Astrocyte of the hippocampus (primary cell): Measurements from ENCODE around the gene LRRC56.

Experiments
- DNase-seq: peaks from one replicate; pipeline ENCODE4 v3.0.0; 2011; ENCODE audit warnings: low read depth, low spot score

LRRC56 gene

DNA sequence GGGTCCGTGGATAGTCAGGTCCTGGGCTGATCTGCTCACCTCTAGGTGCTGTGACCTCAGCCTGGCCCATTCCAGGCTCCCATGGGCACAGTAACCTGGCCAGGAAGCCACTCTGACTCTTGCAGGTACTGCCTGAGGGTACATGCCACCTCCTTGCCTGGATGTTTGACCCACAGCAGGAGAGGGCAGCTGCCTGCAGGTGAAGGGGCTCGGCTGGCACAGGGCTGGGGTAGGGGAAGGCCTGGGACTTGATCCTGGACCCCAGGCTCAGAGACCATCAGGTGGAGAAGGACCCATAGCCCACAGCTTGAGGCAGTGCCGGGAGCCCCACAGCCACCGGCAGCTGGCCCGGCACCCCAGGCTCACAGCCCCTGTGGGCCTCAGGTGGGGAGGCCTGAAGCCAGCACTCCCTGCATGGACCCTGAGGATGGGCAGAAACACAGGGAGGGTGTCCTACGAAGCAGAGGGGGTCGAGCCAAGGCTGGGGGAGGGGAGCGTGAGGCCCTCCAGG lies 2.7 kb downstream of the LRRC56 start:
- no peak for DNase-seq

- no peak for DNase-seq
These were observed 3.5 kb downstream of the LRRC56 start for GRCh38 chr11:540583-541432.

GRCh38 chr11:541433-541885 lies 4.1 kb downstream of the LRRC56 start:
- no peak for DNase-seq

DNA sequence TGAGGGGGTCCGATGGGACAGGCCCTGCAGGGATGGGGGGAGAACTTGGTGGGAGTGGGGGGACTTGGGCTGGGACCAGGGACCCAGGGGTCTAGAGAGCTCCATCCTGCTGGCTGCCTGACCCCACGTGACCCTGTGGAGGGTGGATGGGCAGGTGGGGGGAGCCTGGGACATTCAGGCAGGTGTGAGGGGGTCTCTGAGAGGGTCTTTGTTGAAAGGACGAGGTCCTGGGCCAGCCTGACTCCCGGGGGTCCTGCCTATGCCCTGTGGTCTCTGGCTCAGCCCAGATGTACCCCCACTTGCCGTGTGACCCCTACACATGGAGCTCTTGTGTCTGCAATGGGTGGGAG lies 7.5 kb downstream of the LRRC56 start:
- no peak for DNase-seq

DNA sequence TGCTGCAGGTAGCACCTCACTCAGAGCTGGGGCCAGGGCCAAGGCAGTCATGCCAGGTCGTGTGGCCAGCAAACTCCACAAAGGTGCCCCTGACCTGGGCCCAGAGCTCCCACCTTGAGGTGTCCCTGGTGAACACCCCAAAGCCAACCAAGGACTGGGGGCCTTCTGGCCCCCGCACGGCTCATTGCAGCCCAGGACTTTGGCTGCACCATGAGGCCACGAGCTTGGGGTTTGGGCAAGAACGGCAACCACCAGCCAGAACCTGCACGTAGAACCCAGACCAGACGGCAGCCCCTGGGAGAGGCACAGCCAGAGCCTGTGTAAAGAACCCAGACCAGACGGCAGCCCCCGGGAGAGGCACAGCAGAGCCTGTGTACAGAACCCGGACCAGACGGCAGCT lies 7.8 kb downstream of the LRRC56 start:
- no peak for DNase-seq

DNA sequence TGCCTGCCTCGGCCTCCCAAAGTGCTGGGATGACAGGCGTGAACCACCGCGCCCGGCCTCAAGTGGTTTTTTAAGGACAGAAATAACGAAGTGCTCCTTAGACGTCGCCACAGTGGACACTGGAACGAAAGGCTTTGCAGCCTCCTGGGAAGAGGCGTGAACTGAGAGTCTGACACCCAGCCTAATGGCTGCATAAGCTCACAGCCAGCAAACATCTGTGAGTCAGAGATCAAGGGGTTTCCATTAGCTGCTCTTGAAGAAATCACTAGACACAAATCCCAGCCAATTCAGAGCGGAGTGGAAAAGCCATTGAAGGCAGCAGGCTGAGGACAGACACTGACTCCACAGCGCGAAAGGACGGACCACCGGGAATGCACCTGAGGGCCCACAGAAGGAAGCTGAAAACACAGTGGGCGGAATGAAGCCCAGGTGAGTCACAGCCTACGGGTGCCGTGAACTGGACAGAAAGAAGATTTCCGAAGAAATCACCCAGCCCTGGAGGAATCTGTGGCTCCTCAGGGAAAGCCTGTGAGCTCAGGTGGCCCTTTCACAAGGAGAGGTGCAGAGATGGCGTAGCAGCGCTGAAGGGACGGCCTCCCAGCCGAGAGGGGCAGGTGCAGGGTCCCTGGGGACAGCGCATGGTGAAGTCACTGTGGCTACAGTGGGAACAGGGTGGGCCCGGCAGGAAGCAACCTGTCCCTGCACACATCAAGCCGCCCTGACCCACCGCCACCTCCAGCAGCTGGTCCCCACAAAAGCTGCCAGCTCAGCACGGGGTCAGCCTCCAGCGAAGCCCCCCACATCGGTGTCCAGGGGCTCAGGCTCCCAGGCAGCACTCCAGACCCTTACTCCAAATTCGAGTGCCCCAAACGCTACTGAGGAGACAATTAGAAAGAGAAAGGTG lies 11.6 kb downstream of the LRRC56 start:
- DNase-seq: peak; percentile 36

DNA sequence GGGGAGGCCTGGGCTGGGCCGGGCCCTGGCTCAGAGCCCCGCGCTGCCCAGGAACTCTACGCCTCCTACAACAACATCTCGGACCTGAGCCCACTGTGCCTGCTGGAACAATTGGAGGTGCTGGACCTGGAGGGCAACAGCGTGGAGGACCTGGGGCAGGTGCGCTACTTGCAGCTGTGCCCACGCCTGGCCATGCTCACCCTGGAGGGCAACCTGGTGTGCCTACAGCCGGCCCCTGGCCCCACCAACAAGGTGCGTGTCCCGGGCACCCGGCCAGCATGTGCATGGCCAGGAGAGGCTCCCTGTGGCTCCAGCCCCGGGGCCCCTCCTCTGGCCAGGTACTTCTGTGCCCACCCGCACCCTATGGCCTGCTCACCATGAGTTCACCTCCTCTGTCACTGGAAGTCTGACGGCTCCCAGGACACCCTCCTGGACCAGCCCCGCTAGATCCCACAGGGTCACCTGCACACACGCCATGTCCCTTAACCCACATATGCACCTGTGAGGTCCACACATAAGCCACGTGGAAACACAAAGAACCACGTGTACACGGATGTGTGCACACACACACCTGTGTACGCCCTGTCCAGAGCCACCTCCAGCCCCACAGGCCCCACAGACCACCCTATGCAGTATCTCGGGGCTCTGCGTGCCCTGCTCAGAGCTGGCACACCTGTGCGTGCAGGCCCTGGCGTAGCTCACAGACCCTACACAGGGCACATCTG lies 12.9 kb downstream of the LRRC56 start:
- DNase-seq: no peak

DNA sequence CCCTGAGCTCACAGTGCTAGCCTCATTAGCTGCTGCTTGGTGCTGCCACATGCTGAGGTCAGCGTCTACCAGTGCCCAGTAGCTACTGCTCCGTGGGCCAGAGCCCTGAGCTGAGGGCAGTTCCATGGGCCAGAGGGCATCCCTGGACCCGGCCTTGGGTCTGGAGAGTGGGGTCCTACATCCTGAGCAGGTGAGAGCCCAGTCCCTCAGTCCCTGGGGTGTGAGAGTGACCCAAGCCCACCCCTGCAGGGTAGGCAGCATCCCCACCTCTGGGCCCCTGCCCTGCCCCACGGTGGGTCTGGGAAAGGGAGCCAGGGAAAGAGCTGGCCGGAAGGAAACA lies 13.4 kb downstream of the LRRC56 start:
- no peak for DNase-seq

DNA sequence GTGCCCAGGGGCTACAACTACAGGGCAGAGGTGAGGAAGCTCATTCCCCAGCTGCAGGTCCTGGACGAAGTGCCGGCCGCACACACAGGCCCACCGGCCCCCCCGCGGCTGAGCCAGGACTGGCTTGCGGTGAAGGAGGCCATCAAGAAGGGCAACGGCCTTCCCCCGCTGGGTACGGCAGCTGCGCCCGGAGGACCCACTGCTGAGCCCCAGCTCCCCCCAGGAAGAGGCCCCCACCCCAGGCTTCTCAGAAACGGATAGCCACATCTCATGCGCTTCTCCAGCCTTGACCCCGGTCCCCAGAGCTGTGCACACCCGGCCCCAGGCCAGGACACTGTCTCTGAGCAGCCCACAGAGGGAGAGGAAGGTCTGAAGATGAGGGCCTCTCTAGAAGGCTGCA lies 13.8 kb downstream of the LRRC56 start:
- no peak for DNase-seq

DNA sequence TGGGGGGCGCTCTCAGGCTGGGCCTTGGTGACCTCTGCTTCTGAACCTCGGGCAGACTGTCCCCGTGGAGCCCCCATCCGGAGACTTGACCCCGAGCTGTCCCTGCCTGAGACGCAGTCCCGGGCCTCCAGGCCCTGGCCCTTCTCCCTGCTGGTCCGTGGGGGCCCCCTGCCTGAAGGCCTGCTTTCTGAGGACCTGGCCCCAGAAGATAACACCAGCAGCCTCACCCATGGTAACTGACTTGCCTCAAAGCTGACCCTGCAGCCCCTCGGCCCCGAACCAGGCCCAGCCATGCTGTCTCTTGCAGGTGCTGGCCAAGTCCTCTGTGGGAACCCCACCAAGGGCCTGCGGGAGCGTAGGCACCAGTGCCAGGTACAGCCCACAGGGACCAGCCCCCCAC lies 14.3 kb downstream of the LRRC56 start:
- no peak for DNase-seq

DNA sequence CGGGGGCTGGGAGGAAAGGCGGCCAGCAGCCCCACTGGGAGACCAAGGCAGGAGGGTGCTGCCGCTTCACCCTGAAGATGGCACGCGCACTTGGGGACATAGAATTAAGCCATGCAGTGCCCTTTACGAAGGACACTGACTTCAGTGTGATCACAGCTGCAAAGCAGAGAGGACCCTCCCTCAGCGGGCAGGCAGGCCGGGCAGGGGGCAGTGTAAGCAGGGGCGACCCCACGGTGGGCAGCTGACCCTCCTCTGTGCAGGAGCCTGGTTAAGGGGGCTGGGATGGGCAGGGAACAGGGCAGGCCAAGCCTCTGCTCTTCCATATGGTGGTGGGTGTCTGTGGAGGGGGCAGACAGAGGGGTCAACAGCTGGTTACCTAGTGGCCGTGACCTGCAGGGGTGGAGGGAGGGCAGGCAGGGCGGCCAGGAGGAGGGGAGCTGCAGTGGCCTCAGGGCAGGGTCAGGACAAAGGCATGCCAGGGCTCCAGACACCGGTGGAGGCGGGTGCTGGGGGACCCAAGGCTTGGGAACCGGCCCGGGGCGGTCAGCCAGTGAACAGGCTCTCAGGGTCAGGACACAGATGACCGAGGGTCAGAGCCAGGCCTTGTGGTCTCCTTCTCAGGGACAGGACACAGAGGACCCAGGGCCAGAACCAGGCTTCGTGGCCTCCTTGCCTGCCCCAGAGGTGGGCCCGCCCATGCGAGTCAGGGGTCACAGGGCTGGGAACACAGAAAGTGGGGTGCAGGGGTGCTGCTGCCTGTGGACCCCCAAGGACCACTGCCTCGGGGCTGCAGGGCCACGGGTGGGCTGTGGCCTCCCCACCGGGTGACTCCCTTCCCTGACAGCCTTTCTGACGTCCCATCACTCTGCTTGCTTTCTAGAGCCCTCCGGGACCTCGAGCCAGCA lies 16.0 kb downstream of the LRRC56 start:
- no peak for DNase-seq

GRCh38 chr11:553988-554340 lies 16.6 kb downstream of the LRRC56 start:
- no peak for DNase-seq

DNA sequence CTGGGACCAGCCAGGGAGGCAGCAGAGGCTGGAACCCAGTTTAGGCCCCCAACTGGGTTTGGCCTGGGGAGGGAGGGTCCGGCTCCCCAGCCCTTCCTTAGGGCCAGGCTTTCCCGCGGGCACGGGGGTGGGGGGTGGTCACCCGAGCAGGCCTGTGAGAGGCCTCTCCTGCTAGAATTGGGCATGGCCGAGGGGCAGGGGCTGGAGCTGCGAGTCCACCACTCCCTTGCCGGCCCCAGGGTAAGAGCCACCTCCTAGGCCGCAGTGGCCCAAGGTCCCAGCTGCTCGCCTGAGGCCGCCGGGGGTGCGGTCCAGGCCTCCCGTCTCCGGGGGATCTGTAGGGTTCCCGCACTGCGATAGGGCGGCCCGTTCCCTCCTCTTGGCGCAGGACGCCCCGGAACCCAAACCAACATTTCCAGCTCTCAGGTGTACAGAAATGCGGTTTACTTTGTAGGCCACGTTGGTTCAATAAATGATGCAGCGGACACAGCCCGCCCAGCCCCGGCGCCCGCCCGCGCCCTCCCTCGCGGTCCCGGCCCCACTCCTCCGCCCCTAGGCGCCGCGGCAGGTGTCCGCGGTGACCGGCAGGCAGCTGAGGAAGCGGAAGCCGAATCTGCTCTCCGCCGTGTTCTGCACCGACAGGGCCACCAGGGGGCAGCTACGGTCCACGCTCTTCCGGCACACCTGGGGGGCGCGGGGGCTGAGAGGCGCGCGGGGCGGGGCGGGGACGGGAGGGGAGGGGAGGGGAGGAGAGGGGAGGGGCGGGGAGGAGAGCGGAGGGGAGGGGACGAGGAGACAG lies 17.3 kb downstream of the LRRC56 start:
- DNase-seq: peak; percentile 76

DNA sequence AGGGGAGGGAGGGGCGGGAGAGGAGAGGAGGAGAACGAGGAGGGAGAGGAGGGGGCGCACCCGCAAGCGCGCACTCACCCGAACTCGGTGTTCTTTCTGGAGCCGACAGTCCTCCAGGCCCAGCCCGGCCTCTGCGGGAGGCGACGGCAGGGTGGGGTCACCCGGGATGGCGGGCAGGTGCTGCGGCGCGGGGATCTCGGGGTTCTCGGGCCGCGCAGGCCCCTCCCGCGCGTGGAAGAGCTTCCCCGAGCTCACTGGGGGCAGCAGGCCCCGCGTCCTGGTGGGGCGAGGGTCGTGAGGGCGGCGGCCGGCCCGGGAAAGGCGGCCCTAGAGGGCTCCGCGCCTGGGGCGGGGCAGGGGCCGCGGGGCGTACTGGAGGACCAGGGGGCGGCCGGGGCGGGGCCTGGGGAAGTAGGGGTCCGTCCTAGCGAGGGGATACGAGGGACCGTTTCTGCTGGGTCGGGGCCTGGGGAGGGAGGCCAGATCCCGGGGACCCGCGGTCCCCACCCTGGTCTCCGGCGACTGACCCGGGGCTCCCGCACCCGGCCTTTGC lies 18.0 kb downstream of the LRRC56 start:
- no peak for DNase-seq

GRCh38 chr11:555780-556661 lies 18.7 kb downstream of the LRRC56 start:
- DNase-seq: peak; percentile 42

- no peak for DNase-seq
These were observed 19.4 kb downstream of the LRRC56 start for GRCh38 chr11:556662-557256.

DNA sequence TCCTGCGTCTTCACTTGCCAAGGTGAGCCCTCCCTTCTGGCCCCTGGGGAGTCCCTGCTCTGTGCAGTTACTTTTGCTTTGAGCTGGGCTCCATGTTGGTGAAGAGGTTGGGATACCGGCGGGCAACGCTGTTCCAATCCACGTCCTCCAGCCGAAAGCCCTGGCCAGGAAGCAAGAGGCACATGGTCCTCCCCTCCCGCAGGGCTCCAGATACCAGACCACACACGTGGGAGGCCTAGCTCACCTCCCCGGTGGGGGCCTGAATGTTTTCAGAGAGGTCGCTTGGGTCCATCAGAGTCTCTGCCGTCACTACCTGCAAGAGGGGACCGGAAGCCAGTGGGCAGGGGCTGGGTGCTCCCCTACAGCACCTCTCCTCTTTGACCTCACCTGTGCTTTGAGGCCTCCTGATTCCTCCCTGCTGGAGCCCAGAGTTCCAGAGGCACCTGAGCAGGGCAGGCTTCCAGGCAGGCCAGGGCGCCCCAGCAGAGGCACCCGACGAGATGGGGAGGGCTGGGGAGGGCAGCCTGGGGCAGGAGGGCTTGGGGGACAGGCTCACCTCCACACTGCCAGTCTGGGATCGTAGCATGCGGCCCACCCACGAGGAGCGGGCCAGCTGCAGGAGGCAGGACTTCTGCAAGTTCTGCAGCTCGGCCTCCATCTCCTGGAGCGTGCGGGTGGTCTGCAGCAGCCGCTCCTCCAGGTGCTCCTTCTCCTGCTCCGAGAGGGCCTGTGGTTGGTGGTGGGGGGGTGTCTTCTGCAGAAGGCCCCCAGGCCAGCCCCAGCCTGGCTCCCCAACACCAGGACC lies 20.2 kb downstream of the LRRC56 start:
- no peak for DNase-seq

DNA sequence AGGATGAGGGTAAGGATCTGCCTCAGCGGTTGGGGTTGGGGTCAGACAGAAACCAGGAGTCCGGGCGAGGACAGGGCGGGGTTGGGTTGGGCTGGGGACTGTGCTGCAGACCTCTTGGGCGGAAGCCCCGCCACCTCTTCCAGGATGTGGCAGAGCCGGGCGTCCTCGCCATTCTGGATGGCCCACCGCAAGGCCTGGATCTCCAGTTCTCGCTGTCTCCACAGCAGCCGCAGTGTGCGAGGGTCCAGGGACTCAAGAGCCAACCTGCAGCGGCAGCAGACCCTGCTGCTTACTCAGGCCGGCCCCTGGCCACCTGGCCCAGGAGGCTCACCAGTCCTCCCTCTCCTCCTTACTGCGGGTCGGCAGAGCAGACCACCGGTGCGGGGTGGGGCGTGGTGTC lies 21.2 kb downstream of the LRRC56 start:
- DNase-seq: no peak
